Activated CD4-positive, alpha-beta T cell treated with anti-CD3 and anti-CD28 coated beads for 24 hours (primary cell): Measurements from ENCODE around the gene ZBTB7B.

Experiments used
- DNase-seq, 2 donors: peaks; one replicate each; pipeline ENCODE4 v3.0.0-alpha.2; 2020; ENCODE audit warnings: low read depth in 2 of 2

Gene ZBTB7B

GRCh38 chr1:155002464-155003226, at the start of gene ZBTB7B:
TSS of gene ZBTB7B (plus strand) at chr1:155002802. CDS start at chr1:155014661, 11,859 bp downstream.
- no peak for DNase-seq

DNA sequence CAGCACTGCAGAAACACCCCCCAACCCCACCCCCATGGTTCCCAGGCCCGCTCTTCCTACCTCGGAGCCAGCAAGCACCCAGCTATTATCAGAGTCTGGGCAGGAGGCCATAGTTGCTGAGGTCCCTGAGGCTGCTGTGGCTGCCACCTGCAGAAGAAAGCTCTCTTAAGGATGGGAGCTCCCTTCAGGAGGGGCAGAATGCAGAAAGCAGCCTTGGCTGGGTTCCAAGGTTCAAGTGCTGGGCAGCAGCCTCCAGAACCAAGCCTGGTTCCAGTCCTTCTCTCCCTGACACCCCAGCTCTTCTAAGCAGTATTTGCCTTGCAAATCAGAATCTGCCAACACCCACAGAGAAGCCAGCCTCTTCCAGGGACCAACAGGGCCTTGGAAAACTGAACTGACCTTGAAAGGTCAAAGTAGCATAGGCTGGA, 49.0 kb upstream of the ZBTB7B start:
- no peak for DNase-seq

GRCh38 chr1:154954541-154954940, 48.1 kb upstream of the ZBTB7B start:
- no peak for DNase-seq

- peak in 1 of 2 donors; percentile 59 for DNase-seq
Measured at GRCh38 chr1:154955039-154955717, 47.4 kb upstream of the ZBTB7B start.

GRCh38 chr1:154955718-154956543, 46.7 kb upstream of the ZBTB7B start, which contains the start of gene PBXIP1:
TSS of gene PBXIP1 (minus strand) at chr1:154956099. CDS start at chr1:154953721, 2,378 bp downstream.
- peak; percentile 52 to 74 for DNase-seq

DNA sequence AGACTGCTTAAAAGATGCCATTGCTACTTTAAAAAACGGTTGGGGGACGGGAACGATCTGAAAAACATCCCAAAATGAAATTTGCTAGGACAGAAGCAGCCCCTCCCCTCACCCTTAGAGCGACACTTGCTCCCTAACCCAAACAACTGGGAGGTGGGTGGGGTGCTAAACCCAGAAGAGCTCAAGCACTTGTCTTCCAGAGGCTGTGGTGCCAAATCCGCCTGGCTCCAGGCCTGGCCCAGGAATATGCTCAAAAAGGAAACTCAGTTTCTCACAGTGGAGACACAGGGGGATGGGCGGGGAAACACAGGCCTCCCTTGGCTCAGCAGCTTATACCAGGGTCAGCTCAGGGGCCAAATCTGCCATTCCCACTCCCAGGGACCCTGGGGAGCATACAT, 46.1 kb upstream of the ZBTB7B start:
- no peak for DNase-seq

DNA sequence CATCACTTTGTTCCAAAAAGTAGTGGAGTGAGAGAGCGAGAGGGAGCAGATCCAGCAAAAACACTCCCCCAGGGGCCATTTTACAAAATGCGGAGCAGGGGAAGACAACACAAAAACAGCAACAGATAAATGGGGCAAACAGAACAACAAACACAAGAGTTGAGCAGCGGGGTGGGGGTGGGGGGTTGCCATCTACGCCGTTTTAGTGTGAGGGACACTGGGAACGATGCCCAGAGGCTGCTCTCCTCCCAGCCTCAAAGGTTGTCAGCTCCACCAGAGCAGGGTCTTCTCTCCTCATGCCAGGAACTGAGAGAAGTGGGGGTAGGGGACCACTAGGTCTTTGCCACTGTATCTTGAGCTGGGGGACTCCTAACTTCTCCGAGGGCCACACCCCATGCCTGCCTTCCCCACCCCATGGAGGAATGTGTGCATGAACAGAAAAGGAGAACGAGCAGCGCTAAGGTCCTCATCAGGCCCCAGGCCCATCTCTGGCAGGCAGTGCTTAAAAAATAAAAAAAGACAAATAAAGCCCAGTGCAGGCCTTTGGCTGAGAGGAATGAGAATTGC, 45.4 kb upstream of the ZBTB7B start:
- no peak for DNase-seq

- no peak for DNase-seq
Measured at GRCh38 chr1:154958036-154958435, 44.6 kb upstream of the ZBTB7B start.

DNA sequence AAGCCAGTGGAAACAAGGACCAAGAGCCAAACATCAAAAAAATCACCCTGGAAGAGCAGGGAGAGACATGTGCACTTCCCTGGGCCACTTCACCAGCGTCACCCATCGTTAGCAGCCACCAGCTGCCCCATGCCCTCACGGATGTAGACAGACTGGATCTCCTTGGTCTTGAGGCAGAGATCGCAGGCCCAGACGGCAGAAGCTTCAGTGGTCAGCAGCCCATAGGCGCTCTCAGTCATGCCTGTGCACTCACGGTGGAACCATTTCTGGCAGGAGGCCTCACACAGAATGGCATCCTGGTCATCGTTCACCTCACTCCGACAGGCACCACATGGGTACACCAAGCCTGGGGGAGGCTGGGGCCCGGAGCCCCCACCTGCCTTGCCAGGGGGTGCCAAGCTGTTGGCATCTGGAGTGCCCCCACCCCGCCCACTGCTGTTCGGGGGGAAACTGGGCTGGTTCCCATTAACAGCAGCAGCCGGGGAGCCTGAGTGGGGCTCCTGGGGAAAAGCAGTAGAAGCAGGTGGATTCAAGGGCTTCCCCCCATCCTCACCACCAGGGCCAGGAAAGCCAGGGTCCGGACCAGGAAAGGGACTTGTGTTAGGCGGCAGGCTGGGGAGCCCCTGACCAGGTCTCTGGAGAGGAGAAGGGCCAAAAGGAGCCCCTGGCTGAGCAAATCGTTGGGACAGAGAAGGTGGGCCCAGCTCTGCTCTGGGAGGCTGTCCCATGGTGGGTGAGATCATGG, 43.7 kb upstream of the ZBTB7B start:
- no peak for DNase-seq

- DNase-seq = no peak
Measured at GRCh38 chr1:154959426-154959780, 43.2 kb upstream of the ZBTB7B start.

DNA sequence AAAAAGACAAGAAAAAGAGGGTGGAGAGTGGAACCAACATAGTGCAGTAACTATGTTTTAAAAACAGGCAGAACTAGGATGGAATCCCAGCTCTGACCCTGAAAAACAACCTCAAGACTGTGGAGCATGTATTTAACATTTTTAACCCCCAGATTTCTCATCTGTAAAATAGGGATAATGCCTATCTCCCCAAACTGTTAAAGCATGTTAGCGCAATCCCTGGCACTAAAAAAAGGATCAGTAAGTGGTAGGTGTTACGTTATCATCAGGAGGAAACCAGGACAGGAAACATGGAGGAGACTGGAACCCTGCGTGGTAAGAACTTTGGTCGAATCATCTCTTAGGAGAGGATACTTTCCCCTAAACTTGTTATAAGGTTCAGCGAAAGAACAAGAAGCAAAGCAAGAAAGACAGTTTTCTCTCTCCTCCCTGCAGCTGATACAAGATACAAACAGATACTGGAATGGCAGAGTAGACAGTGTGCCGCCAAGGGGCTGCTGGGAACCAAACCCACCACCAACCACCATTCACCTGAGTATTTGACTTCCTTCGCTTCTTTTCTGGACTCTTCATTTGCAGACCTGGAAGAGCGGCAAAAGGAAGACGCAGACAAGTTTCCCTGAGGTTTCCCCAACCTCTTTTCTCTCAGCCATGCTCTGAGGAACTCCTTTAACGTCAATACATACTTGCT, 42.0 kb upstream of the ZBTB7B start:
- DNase-seq = no peak

- DNase-seq = peak; percentile 69 to 79
Measured at GRCh38 chr1:154961207-154962155, 41.1 kb upstream of the ZBTB7B start, which contains the start of gene PYGO2. TSS of gene PYGO2 (minus strand) at chr1:154961782. CDS start at chr1:154961576, 206 bp downstream.

GRCh38 chr1:154962156-154962749, 40.3 kb upstream of the ZBTB7B start:
- DNase-seq = no peak

- no peak for DNase-seq
Measured at GRCh38 chr1:154962795-154963330, 39.7 kb upstream of the ZBTB7B start.

DNA sequence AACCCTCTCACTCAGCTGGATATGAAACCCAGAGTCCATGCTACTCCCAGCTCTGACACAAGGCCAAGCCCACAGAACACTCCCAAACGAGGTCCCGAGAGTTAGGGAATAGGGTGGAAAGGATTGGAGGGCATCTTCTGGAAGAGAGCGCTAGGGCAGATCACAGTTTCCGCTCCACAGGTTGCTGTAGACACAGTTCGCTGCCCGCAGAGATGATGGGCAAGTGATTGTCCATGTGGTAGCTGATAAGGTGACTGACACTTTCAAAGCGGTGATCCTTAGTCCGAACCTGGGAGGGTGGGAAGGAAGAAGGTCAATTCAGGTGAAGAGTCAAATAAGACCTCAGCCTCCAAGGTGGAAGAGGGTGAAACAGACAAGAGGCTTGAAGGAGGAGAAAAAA, 39.0 kb upstream of the ZBTB7B start:
- DNase-seq = no peak

- DNase-seq = no peak
Measured at GRCh38 chr1:154964359-154964758, 38.2 kb upstream of the ZBTB7B start.

DNA sequence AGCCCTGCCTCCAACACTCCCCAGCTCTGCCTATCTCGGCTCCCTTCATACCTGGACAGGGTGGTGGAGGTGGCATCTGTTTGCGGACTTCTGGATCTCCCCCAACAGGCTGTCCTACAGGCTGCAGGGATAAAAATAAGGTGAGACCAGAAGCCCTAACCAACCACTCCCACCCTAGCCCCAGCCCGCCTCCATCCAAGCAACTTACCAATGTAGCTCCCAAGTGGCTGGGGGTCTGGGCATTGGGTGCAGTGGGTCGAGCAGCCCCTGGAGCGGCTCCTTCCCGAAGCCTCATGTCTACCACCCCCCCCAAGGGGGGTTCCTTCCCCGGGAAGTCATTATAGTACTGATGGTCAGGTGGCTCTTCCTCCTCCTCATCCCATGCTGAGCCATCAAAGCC, 36.5 kb upstream of the ZBTB7B start:
- no peak for DNase-seq

- no peak for DNase-seq
Measured at GRCh38 chr1:154967331-154967950, 35.2 kb upstream of the ZBTB7B start.
